NK-92 (cell line): Measurements from ENCODE around the gene CNFN.

Source experiments
- DNase-seq: peaks from one replicate; lab custom pipeline; 2025; ENCODE audit not compliant: unreplicated experiment; lab: John Stamatoyannopoulos, UW

Gene CNFN

DNA sequence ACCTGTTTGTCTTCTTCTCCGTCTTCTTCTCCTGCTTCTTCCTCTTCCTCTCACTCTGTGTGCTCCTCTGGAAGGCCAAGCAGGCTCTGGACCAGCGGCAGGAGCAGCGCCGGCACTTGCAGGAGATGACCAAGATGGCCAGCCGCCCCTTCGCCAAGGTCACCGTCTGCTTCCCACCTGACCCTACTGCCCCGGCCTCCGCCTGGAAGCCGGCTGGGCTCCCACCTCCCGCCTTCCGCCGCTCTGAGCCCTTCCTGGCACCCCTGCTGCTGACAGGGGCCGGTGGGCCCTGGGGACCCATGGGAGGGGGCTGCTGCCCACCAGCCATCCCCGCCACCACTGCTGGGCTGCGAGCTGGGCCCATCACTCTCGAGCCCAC, 13.9 kb downstream of the CNFN start:
- no peak for DNase-seq

DNA sequence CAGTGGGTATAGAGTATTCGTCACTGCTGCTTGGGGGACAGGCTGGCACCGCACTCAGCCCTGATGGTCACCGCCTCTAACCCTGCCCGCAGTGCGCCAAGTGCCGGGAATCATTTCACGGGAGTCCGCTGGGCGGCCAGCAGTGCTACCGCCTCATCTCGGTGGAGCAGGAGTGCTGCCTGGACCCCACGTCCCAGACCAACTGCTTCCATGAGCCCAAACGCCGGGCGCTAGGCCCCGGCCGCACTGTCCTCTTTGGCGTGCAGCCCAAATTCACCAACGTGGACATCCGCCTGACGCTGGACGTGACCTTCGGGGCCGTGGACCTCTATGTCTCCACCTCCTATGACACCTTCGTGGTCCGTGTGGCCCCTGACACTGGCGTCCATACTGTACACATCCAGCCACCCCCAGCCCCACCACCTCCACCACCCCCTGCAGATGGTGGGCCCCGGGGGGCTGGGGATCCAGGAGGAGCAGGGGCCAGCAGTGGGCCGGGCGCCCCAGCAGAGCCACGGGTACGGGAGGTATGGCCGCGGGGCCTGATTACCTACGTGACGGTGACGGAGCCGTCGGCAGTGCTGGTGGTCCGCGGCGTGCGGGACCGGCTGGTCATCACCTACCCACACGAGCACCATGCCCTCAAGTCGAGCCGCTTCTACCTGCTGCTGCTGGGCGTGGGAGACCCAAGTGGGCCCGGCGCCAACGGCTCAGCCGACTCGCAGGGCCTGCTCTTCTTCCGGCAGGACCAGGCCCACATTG, 14.5 kb downstream of the CNFN start:
- no peak for DNase-seq

GRCh38 chr19:42374826-42375376, 15.2 kb downstream of the CNFN start:
- DNase-seq = no peak

- DNase-seq = no peak
Measured at GRCh38 chr19:42370626-42371175, 19.4 kb downstream of the CNFN start.

GRCh38 chr19:42370068-42370520, 20.0 kb downstream of the CNFN start:
- no peak for DNase-seq

- no peak for DNase-seq
Measured at GRCh38 chr19:42369433-42370067, 20.5 kb downstream of the CNFN start.

GRCh38 chr19:42368765-42369164, 21.3 kb downstream of the CNFN start:
- DNase-seq = no peak

DNA sequence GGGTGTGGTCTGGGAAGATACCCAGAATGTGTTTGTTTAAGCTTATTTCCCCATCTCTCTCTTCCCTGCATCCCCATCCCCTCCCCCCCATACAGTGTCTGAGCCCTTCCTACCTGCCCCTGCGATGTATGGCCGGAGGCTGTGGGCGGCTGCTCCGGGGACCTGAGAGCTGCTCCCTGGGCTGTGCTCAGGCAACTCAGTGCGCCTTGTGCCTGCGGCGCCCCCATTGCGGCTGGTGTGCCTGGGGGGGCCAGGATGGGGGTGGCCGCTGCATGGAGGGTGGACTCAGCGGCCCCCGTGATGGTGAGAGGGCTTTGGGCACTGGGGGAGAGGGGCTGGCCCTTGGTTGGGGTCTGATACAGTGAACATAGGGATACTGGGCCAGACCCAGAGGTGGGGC, 21.7 kb downstream of the CNFN start:
- no peak for DNase-seq

DNA sequence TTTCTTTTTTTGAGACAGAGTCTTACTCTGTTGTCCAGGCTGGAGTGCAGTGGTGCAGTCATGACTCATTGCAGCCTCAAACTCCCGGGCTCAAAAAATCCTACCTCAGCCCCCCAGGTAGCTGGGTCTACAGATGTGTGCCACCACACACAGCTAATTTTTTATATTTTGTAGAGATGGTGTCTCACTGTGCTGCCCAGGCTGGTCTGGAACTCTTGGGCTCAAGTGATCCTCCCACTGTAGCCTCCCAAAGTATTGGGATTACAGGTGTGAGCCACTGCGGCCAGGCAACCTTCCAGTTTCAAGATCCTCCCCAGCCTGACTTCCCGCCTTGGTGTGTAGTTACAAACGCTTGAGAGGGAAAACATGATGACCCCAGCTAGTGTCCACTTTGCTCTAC, 22.2 kb downstream of the CNFN start:
- no peak for DNase-seq

DNA sequence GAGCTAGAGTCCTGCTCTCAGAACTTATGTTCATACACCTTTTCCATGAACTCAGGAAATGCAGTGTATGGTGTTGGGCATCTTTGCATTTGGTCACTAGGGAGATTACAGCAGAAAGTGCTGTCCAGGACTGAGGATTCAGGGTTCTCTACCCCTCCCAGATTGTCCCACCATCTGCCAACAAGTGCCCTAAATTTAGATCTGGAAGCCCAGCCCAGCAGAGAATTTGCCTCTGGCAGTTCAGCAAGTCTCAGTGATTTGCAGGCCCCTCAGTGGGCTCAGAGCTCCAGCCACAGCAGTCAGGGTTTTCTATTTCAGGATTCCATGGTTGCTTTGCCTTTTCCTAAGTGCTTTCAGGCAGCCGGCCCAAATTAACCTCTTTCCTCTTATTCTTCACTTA, 23.4 kb downstream of the CNFN start:
- no peak for DNase-seq

DNA sequence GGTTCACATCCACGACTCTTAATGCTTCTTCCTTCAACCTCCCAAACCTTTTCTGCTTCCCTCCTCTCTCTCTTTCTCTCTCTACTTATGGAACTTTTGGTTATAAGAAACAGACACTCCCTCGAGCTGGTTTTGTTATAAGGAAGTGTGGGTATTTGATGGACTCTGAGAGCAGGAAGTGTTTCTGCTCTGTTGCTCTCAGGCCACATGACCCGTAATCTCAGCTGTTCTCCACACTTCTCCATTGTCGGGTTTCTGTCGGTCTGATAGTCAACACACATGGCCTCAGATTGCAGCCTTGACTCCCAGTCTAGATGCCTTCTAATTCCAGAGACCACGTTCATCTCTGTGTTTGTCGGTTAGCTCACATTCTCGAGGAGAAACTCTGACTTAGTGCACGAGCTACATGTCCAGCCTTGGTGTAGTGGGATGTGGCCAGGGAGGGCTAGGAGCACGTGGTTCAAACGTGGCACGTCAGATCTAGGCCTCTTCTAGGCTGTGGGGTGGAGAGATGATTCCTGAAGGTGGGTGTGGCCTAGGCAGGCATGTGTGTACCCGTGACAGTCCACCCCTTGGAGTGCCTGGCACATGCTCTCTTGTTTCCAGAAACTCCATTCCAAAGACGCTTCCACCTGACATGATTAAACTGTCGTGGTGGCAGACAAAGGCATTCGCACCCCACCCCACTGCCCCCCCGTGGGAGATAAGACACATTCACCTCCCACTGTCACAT, 26.3 kb downstream of the CNFN start:
- DNase-seq = no peak

DNA sequence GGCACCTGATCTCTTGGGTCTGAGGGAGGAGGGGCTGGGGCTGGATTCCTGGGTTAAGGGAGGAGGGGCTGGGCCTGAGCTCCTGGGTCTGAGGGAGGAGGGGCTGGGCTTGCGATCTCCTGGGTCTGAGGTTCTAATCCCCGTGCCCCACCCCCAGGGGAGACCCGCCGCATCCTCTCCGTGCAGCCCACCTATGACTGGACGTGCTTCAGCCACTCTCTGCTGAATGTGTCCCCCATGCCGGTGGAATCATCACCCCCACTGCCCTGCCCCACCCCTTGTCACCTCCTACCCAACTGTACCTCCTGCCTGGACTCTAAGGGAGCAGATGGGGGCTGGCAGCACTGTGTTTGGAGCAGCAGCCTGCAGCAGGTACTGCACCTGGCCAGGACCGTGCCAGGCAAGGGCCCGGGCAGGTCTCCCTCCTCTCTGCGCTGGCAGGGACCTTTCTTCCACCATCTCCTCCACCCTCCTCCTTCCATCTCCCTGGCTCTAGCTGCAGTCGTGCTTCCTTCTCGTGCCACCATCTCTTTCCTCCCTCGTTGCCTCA, 27.1 kb downstream of the CNFN start:
- no peak for DNase-seq

DNA sequence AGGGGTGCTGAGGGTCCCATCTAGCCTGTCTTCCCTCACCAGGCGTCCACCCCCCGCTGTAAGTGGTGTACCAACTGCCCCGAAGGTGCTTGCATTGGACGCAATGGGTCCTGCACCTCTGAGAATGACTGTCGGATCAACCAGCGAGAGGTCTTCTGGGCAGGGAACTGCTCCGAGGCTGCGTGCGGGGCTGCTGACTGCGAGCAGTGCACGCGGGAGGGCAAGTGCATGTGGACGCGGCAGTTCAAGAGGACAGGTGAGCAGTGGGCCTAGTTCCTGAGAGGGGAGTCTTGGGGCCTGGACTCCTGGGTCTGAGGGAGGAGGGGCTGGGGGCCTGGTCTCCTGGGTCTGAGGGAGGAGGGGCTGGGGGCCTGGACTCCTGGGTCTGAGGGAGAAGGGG, 27.8 kb downstream of the CNFN start:
- DNase-seq = no peak

DNA sequence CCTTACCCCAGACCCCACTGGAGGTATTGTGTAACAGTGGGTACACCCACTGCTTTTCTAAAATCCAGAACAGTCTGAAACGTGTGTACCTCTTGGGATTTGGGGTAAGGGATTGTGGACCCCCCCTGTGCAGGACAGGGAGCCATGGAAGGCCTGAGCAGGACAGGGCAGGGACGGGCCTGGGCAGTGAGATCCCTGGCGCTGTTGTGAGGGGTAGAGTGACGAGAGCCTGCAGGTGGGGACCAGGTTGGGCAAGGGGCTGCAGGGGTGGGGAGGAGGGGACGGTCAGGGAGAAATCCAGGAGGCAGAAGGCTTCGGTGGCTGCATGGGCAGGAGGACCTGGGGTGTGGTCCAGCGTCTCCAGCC, 28.6 kb downstream of the CNFN start:
- no peak for DNase-seq

GRCh38 chr19:42360787-42361544, 29.1 kb downstream of the CNFN start:
- DNase-seq = no peak

- DNase-seq = no peak
Measured at GRCh38 chr19:42357290-42357689, 32.8 kb downstream of the CNFN start.

GRCh38 chr19:42356686-42357085, 33.4 kb downstream of the CNFN start:
- DNase-seq = no peak

DNA sequence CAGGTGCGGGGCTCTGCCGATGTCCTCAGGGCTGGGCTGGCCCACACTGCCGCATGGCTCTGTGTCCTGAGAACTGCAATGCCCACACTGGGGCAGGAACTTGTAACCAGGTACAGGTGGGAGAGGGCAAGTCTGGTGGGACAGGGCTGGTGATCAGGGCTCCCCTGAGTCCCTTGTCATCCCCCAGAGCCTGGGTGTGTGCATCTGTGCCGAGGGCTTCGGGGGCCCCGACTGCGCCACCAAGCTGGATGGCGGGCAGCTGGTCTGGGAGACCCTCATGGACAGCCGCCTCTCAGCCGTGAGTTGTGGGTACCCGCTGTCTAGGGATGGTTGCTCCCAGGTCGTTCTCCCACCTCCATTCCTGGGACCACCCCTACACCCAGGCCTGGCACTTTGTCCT, 34.2 kb downstream of the CNFN start:
- DNase-seq = no peak

GRCh38 chr19:42353341-42354015, 36.6 kb downstream of the CNFN start:
- no peak for DNase-seq
